ENCODE results near the gene RAB3IP.

The RAB3IP gene

DNA sequence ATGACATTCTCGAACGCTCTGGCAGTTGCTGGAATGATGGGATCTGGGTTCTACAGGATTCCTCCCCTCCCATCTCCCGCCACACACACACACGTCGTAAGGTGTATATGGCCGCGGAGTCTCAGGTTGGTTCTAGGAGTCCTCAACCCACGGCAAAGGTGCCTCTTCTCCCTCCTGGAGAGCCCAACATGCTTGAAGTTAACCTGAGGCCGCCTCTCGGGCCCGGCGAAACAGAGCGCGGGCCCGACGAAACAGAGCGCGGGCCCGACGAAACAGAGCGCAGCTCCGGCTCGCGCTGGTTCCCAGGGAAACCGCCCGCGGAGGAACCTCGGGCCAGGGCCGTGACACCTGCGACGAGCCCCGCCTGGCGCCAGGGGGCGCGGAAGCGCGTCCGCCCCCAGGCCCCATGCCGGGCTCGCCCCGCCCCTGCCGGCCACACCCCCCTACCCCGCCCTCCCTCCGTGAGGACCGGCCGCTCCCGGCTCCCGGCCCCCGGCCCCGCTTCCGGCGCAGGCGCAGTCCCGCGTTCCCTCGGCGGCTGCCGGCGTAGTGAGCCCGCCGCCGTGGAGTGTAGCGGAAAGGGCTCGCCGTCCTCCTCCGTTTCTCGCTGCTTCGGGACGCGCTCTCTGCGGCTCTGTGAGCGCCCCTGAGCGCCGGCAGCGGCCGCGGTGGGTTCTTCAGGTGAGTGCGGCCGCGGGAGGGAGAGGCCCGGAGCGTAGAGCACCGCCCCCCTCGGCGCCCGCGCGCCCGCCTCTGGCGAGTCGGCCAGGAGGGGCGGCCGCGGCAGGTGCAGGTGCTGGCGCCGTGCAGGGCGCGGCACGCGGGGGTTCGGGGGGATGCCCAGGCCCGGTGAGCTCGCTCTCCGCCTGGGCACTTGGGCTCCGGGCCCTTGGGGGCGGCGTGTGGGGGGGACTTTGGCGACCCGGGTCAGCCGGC, at the start of gene RAB3IP:
TSS of gene RAB3IP (plus strand) at position 510 of the 936 bp plus-strand sequence. CDS start 16,549 bp downstream, outside the sequence.
- Histone ChIP-seq H3K36me3 (ENCODE audit: insufficient read depth, low read length) (no peaks in the 10 kb centered on the region; the same call in 1 of the 2 replicates), H3K4me2 (ENCODE audit: insufficient read depth, low read length) (peak within 1 kb of the TSS; percentile 96), H3K27ac (ENCODE audit: low read length) (peak within 1 kb of the TSS; percentile 61; the same call in 1 of the 2 replicates), H2AFZ (ENCODE audit: low read depth, low read length) (peak within 1 kb of the TSS; percentile 78), H3K4me3 (ENCODE audit: low read depth in 1 of 2, low read length in 2 of 2) (peak within 1 kb of the TSS; percentile 94 to 95), H4K20me1 (ENCODE audit: insufficient read depth, low read length) (peaks cover 14% of the 10 kb centered on the region; the same call in 1 of the 2 replicates), H3K27me3 (ENCODE audit: insufficient read depth, low read length, poor library complexity) (peaks cover 23% of the 10 kb centered on the region), H3K9ac (ENCODE audit: low read depth, low read length) (peak within 1 kb of the TSS; percentile 74), H3K9me3 (ENCODE audit: insufficient read depth, low read length, severe bottlenecking) (no peaks in the 10 kb centered on the region), H3K79me2 (ENCODE audit: insufficient read depth, low read length) (peaks cover 10% of the 10 kb centered on the region), H3K4me1 (ENCODE audit: insufficient read depth, low read length) (peaks cover 25% of the 10 kb centered on the region)
- DNase-seq: peak; percentile 92
- ATAC-seq (ENCODE audit: insufficient read depth, low read depth): peak; percentile 83
- TF ChIP-seq EZH2 (IDR thresholded peaks at IDR 0.05; ENCODE audit: borderline replicate concordance, low read depth, low read length, severe bottlenecking): no peak
- TF ChIP-seq, protein P1, sequence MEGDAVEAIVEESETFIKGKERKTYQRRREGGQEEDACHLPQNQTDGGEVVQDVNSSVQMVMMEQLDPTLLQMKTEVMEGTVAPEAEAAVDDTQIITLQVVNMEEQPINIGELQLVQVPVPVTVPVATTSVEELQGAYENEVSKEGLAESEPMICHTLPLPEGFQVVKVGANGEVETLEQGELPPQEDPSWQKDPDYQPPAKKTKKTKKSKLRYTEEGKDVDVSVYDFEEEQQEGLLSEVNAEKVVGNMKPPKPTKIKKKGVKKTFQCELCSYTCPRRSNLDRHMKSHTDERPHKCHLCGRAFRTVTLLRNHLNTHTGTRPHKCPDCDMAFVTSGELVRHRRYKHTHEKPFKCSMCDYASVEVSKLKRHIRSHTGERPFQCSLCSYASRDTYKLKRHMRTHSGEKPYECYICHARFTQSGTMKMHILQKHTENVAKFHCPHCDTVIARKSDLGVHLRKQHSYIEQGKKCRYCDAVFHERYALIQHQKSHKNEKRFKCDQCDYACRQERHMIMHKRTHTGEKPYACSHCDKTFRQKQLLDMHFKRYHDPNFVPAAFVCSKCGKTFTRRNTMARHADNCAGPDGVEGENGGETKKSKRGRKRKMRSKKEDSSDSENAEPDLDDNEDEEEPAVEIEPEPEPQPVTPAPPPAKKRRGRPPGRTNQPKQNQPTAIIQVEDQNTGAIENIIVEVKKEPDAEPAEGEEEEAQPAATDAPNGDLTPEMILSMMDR (IDR thresholded peaks at IDR 0.05; ENCODE audit: borderline replicate concordance, extremely low read depth, low read length, poor library complexity, severe bottlenecking): peak; percentile 71

GRCh38 chr12:69689638-69690037, 49.0 kb upstream of the RAB3IP start:
- Histone ChIP-seq H3K9ac (ENCODE audit: low read depth, low read length) (no peak overlapping the region), H3K27ac (ENCODE audit: low read length) (no peak overlapping the region), H3K4me1 (ENCODE audit: insufficient read depth, low read length) (no peaks in the 10 kb centered on the region), H4K20me1 (ENCODE audit: insufficient read depth, low read length) (no peaks in the 10 kb centered on the region), H3K9me3 (ENCODE audit: insufficient read depth, low read length, severe bottlenecking) (no peaks in the 10 kb centered on the region), H3K36me3 (ENCODE audit: insufficient read depth, low read length) (no peaks in the 10 kb centered on the region), H3K27me3 (ENCODE audit: insufficient read depth, low read length, poor library complexity) (peaks cover under 1% of the 10 kb centered on the region), H3K4me2 (ENCODE audit: insufficient read depth, low read length) (no peak overlapping the region), H3K4me3 (ENCODE audit: low read depth in 1 of 2, low read length in 2 of 2) (no peak overlapping the region), H3K79me2 (ENCODE audit: insufficient read depth, low read length) (no peaks in the 10 kb centered on the region), H2AFZ (ENCODE audit: low read depth, low read length) (no peak overlapping the region)
- TF ChIP-seq EZH2 (IDR thresholded peaks at IDR 0.05; ENCODE audit: borderline replicate concordance, low read depth, low read length, severe bottlenecking): no peak
- TF ChIP-seq, protein P1 (IDR thresholded peaks at IDR 0.05; ENCODE audit: borderline replicate concordance, extremely low read depth, low read length, poor library complexity, severe bottlenecking): no peak
- ATAC-seq (ENCODE audit: insufficient read depth, low read depth): no peak
- no peak for DNase-seq

GRCh38 chr12:69694123-69694522, 44.5 kb upstream of the RAB3IP start:
- Histone ChIP-seq H3K27me3 (ENCODE audit: insufficient read depth, low read length, poor library complexity) (peaks cover 10% of the 10 kb centered on the region), H3K4me1 (ENCODE audit: insufficient read depth, low read length) (no peaks in the 10 kb centered on the region), H3K79me2 (ENCODE audit: insufficient read depth, low read length) (no peaks in the 10 kb centered on the region), H3K9ac (ENCODE audit: low read depth, low read length) (no peak overlapping the region), H3K4me2 (ENCODE audit: insufficient read depth, low read length) (no peak overlapping the region), H2AFZ (ENCODE audit: low read depth, low read length) (no peak overlapping the region), H3K4me3 (ENCODE audit: low read depth in 1 of 2, low read length in 2 of 2) (no peak overlapping the region), H3K27ac (ENCODE audit: low read length) (no peak overlapping the region), H3K36me3 (ENCODE audit: insufficient read depth, low read length) (no peaks in the 10 kb centered on the region), H3K9me3 (ENCODE audit: insufficient read depth, low read length, severe bottlenecking) (no peaks in the 10 kb centered on the region), H4K20me1 (ENCODE audit: insufficient read depth, low read length) (no peaks in the 10 kb centered on the region)
- TF ChIP-seq, protein P1 (IDR thresholded peaks at IDR 0.05; ENCODE audit: borderline replicate concordance, extremely low read depth, low read length, poor library complexity, severe bottlenecking): no peak
- TF ChIP-seq EZH2 (IDR thresholded peaks at IDR 0.05; ENCODE audit: borderline replicate concordance, low read depth, low read length, severe bottlenecking): no peak
- no peak for DNase-seq
- no peak for ATAC-seq (ENCODE audit: insufficient read depth, low read depth)
